HG03108 (cell line): ENCODE data around the gene VIPR2.

ENCODE experiments used
- ATAC-seq: cut with Tn5 transposase; IDR thresholded peaks from one replicate; pipeline ENCODE4 v1.9.1; 2021; ENCODE audit warnings: moderate library complexity; ENCODE audit not compliant: unreplicated experiment

Gene VIPR2

DNA sequence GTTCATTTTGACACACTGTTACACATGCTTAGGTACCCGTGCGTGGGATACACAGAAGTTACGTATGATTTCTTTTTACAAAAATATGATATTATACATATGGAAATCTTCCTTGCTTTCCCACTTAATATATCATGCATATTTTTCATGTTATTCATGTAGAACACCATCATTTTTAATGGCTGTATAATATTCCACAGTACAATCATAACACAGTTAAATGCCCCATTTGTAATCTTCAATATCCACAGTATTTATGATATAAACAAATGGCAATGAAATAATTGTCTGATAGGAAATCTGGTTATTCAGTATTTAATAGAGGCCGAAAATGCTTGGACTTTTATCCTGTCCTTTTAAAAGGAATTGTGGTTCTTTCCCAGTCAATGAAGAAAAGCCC is 23.2 kb downstream of the VIPR2 start:
- no peak for ATAC-seq

DNA sequence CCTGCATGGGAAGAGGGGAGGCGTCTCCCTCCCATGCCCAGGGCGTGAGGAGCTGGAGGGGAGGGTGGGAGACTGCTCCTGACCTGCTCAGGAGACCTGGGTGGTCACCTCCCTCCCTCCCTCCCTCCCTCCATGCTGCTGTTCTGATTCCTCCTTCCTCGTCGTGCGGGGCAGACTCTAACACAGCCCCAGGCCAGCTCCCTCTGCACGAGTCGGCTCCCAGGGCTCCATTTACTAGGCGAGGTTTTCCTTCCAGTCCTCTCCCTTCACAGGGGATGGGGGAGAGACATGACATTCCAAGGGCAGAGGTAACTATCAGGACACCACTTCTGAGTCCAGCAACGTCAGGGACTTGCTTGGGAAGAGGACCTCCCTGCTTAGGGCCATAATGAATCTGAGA is 23.6 kb downstream of the VIPR2 start:
- no peak for ATAC-seq

DNA sequence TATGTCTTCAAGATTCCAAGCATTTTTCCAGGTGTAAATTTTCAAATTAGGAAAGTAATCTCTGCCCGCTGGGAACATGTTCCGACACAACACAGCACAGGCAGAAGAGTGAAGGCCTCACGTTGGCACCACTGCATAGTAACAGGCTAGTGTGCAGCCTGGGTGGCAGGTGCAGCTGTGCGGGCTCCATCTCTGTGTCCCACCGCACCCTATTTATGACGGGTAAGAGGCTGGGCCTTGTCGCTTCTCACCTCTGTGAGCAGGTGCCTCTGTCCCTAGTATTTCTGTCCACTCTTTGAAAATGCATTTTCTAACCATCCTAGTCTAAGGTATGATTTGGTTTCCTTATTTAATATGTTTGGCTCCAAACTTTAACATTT is 24.1 kb downstream of the VIPR2 start:
- ATAC-seq = no peak

DNA sequence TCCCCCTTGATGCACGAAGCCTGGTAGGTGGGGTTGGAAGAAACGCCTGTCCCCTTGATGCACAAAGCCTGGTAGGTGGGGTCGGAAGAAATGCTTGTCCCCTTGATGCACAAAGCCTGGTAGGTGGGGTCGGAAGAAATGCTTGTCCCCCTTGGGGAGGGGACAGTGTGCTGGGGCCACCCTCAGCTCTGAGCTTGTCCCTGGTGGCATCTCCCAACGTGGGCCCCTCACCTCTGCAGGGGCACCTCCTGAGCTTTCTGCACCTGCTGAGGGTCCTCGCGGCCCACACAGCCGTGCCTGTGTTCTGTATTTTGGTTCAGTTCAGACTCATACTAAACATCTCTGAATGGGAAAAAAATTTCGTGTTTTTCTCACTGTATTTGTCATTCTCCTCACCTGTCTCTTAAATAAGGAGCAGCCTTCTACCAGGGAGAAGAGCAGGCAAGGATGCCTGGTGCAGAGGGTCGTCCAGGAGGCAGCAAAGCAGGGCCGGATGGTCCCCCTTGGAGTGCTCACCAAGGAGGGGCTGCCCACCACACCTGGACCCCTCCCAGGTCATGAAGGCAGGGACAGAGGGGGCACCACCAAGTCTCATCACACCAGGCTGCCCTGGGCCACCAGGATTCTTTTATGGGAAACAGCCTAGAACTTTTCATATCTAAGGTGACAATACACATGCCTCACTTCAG is 24.7 kb downstream of the VIPR2 start:
- ATAC-seq = no peak

DNA sequence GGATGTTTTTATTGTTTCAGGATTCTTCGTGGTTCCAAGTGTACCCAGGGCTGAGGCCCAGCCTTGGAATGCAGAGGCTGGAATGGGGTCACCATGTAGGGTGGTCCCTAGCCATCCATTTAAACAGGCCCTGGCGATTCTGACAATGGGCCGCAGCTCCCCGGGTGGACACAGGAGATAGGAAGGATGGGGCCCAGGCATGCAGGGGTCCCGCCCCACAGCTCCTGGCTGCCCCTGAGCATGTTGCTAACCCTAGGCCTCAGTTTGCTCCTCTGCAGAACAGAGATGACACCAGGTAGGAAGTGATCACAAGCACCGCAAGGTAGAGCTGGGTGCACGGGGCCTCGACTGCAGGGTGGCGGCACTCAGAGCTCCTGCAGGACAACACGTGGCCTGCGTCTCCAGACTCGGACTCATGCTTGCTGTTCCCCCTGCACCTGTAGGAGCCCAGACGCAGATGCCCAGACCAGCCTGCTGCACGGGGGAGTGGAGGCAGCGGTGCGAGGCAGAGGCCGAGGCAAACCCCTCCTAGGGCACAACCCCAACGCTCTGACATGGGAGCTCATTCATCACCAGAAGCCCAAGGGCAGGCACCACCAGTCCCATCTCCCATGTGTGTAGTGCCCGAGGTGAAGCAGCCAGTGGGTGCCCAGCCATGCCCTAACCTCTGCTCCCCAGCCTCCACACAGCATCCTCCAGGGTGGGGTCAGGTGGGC is 25.5 kb downstream of the VIPR2 start:
- ATAC-seq = no peak

DNA sequence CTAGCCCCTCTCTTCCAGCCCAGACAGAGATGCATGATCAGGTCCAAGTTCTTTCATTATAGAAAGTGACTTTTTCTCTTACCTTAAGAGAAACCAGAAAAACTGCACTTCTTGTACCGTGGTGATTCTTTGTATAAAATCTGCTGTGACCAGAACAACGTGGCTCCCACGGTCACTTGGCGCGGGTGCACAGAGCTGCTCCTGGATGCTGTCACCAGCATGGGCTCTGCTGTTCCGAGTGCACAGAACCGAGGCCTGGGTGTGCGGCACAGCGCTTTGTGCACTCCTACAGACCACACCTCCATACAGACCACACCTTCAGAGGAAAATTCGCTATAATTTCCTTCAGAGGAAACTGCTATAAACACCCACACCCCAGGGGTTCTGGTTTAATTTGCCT is 26.0 kb downstream of the VIPR2 start:
- ATAC-seq = no peak

DNA sequence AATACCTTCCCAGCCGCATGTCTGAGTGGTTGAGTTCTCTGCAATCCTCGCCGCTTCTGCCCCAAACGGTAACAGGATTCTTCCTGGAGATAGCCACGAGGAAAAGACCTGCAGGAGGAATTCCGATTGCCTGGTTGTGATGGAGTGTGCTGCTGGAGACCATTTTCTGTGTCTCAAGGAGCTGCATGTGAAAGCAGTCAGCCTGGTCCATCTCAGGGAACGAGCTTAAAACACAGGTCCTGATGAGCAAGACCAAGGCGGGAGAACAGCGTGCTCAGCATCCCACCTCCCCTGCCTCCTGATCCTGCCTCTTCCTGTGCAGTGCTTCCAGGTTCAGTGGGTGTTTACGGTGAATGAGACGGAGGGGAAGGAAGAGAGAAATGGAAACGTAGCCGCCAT is 26.5 kb downstream of the VIPR2 start:
- ATAC-seq = no peak

DNA sequence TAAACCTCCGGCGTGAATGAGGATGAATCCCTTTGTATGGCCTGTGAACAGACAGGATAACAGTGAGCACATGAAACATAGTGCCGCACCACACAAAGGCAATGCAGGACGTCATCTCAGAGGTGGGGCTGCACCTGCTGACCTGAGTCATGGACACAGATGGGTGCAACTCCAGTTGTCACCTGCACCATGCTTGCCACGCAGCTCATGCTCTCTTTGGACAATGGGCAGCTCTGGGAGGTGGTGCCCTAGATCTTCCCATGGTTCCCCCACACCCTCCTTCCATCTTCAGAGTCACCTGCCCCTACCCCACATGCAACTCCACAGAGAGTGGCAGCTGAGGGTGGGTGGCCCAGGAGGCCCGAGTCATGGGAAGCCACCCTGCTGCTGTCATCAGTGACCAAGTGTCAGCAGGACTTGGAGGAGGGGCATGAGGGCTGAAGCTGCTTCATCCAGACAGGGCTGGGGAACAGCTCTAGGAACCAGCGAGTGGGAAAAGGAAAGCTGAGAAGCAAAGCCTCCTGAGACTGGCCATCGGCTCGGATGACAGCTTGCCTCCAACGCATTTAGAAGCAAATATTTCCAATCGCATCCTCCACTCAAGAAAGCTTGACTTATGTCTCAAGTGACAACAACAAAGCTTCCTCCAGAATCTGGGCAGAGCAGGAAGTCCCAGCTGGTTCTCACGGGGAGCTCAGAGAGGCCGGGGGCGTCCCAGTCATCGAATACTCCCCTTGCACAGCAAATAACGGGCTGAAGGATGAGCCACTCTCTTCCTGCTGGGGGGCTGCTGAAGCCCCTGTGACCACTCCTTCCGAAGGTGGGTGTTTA is 27.1 kb downstream of the VIPR2 start:
- no peak for ATAC-seq

DNA sequence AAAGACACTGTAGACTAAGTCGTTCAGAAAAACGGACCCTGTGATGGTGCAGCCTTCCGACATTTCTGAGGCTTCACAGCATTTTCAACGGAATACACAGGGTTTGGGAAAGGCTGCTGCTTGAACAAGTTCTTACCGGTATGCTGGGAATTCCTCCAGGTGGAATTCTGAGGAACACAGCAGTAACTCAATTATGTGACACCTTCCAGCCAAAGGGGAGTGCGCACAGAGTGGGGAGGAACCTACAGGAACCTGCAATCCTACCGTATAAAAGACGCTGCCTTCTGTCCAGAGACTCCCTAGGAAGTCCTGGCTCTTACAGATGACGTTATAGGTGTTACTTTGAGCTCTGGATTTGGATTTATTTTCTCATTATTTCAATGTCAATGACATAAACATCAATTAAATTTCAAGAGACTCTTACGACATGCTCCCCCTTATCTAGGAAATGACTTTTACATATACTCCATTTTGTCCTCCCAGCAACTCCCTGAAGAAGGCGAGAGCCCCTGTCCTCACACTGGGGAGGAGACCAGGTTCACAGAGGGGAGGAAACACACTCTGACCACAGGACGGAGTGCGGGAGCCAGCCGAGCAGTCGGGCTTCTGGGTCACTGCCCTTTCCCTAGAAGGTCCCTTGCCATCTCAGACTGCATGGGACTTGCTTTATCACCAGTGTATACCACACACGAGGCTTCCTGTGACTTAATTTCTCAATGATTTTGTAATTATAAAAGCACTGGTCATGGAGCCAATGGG is 27.9 kb downstream of the VIPR2 start:
- no peak for ATAC-seq

DNA sequence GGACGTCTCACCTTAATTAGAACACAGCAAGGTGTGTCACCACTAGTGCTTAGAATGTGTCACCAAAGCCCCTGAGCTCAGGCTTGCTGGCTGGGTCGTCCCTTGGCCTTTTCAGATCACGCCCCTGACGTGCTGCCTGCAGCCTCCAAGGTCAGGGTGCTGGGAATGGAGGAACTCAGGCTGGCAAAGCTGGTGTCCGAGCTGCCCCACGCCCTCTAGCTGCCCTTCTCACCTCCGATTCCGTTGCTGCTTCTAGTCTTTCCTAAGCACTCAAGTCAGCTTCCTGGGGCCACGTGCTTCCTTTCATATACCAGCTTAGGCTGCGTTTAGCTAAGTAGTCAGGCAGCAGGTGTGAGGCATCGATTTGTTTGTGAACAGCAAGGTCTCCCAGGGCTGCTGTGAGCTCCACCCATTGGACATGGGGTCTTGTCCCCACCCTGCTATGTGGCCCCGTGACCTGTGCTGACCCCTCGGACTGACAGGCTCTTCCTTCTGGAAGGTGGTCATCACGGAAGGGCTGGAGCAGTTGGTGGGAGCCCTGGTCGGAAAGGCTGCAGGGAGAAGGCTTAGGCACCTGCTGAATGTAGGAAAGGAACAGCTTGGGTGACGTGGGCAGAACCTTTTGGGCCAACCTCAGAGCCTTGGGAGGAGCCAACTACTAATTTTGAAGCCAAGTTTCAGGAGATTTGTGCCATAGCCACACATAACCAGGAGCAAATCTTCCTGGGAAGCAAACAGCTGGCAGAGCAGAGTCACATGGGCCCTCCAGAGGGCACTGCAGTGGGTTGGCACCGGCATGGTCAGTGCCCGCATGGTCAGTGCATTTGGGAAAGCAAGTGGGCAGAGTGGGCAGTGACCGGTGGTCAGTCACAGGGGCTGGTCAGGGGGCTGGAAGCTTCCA is 28.8 kb downstream of the VIPR2 start:
- no peak for ATAC-seq

DNA sequence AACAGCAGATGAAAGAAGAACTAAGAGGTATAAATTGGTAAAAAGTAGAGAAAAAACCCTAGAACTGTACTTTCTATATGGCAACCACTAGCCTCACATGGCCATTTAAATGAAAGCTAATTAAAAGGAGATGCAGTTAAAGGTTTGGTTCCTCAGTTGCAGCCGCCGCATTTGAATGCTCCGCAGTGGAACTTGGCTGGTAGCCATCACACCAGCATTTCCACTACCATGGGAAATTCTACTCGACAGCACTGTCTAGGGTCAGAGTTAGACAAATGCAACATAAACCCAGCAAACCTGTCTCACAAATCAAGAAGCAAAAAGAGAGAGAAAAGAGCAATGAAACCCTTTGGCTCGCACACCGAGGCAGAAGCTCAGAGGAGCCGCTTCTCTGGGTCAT is 29.7 kb downstream of the VIPR2 start:
- ATAC-seq = no peak

DNA sequence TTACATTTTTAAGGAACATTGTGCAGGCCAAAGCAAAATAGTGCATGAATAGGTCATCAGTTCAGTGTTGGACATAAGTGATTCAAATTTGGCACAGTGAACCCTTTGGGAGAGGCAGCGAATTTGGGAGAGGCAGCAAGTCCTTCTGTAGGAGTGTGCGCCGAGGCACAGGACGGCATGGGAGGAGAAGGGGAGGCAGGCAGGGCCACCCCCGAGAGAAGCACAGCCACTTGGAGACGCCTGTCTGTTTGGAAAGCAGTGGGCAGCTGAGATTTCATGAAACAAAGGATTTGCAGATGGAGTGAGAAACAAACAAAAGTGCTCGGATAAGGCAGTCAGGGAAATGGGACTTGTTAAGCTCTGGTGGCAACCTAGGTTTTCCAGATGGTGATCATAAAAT is 30.6 kb downstream of the VIPR2 start:
- no peak for ATAC-seq

DNA sequence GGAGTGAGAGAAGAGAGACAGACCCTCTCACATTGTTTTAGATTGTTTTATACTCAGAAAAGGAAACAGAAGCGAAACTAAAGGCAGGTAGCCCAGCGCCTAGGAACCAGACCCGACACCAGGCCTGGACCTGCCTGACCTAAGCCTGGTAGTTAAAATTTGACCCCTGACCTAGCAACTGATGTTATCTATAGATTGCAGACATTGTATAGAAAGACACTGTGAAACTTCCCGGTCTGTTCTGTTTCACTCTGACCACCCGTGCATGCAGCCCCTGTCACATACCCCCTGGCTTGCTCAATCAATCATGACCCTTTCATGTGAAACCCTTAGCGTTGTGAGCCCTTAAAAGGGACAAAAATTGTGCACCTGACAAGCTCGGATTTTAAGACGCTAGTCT is 31.6 kb downstream of the VIPR2 start:
- no peak for ATAC-seq

DNA sequence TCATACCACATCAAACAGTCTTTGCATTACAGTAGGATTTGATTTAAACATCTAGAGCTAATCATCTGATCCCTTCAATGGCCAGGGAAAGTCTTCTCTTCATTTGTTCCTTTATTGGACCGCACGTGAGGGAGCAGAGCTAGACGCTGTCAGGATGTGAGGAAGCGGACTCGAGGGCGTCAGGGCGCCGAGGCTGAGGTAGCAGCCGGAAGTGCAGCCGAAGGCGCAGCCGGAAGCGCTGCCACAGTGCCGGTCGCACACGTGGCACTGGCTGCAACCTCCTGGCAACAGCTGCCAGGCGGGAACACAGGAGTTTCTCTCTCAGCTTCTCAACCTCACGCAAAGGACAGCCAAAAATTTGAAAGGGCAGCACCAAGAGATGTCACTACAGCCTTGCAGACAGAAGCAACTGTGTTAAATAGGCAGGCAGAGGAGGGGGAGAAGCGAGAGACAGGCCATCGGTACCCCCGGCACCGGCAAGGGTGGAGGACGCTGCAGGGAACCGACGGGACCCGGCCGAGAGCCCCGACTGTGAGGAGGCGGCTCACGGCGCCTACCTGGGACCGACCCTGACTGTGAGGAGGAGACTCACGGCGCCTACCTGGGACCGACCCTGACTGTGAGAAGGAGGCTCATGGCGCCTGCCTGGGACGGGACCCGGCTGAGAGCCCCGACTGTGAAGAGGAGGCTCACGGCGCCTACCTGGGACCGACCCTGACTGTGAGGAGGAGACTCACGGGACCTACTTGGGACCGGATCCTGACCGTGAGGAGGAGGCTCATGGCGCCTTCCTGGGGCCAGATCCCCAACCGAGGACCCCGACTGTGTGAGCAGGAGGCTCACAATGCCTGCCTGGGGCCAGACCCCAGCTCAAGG is 32.3 kb downstream of the VIPR2 start:
- ATAC-seq = no peak

DNA sequence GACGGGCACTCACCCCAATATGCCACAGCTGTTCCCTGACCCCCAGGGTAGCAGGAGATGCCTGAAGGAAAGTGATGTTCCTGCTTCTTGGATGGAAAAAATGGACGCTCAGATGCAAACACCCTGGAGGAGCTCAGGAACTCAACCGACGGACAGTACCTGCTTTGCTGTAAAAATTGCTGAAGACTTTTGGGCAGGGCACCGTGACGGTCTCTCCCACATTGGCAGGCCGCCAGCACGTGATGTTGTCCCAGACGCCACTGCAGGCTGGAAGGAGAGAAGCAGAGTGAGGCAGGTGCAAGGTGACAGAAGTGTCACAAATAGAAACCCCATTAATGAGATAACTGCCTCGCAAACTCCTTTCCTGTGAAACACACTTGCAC is 35.0 kb downstream of the VIPR2 start:
- no peak for ATAC-seq

DNA sequence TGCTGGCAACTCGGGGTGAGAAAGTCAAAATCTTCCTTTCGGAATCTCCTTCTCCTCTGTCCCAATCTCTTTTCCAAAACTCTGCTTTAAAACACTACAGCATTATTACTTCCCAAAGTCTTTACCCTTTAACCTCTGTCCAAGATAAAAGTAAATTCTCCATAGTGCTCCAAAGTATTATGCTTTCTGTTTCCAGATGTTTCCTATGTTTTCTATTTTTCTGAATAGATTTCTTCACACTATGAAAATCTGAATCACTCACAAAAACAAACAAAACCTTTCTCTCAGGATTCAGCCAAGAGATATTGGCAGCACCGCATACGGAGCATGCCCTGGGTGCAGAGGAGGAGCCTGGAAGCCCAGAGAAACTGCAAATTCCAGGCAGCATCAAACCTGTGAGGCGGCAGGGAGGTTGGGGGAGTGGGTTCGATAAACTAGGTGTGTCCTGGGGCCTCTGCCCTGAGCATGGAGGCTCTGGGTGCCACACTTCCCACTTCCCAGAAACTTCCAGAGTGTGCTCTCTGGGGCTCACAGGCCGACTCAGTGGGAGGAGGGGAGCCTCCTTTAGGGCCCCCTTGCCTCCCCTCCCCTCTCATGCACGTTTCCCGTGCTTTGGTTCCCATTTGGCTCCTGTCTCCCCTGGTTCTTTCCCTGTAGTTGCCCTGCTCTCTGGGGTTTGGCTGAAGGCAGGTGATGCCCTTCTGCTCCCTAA is 35.6 kb downstream of the VIPR2 start:
- ATAC-seq = no peak

DNA sequence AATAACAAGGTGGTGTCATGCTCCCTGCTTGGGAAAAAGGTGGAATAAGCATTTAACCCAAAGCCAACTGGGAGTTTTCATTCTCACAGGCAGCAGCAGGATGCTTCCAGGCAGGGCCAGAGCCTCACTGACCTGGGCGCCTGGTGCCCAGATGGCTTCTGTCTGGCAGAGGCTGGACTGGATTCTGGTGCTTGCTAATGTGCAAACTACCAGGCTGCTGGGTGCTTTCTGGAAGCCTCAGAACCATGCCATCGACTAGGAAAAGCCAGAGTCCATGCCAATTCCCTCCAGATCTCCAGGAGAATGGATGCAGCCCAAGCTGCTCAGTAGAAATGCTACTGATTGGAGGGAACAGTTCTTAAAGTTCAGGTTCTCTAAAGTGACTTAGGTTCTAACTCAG is 36.2 kb downstream of the VIPR2 start:
- no peak for ATAC-seq

DNA sequence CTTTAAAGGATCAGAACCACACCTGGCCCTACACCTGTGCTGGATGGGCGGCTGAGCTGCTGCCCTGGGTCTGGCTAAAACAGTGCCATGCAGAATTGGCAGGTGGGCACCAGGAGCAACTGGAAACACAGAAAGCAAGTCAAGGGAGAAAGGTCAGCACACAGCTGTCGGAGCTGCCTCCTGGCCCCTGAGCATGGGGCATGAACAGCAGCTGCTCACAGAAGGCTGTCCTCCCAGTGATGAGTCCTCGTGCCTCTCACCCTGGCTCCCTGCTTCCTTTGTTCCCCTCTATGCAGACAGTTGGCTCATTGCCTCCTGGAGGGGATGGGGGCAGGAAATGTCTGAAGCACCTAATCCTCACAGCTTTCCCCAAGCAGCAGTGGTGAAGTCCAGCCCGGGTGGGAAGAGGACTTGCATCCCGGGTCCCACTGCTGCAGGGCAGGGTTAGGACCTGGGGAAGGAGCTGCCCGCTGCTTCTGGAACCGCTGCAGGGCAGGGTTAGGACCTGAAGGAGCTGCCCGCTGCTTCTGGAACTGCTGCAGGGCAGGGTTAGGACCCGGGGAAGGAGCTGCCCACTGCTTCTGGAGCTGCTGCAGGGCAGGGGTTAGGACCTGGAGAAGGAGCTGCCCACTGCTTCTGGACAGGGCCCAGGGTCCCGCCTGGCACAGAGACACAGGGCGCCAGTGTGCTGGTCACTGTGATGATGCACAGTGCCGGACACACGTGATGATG is 37.3 kb downstream of the VIPR2 start:
- no peak for ATAC-seq
